ENCODE data around the gene TMPRSS9. TPM values are rescaled to one million over a fixed set of nuclear protein-coding genes. Genes with fewer than 3 reads are reported as not detected.

TMPRSS9 gene
- total RNA-seq, 1 experiment from 2014 or later, result 0.57 TPM

DNA sequence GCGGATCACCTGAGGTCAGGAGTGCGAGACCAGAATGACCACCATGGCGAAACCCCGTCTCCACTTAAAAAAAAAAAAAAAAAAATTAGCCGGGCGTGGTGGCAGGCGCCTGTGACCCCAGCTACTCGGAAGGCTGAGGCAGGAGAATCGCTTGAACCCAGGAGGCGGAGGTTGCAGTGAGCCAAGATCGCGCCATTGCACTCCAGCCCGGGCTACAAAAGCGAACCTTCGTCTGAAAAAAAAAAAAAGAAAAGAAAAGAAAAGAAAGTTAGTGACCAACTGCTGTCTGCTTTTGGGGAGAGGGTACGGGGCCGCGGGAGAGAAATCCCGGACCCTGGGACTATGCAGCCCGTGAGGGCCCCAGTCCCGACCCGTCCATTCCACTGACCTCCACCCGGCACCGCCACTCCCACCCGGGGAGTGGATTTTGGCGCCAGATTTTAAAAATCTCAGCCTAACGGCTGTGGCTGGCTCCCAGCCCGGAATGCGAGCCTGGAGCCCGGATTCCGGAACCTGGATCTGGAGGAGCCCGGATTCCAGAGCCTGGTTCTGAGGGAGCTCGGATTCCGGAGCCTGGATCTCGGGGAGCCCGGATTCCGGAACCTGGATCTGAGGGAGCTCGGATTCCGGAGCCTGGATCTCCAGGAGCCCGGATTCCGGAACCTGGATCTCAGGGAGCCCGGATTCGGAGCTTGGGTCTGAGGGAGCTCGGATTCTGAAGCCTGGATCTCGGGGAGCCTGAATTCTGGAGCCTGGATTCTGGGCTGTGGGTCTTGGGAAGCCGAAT lies 102.8 kb downstream of the TMPRSS9 start (continued):
- TF ChIP-seq GRHL2 (CRISPR knock-in tag; IDR thresholded peaks at IDR 0.05; ENCODE audit: insufficient replicate concordance, severe bottlenecking), result no peak
- no peak for TF ChIP-seq ZNF281 (CRISPR knock-in tag; IDR thresholded peaks at IDR 0.05)
- TF ChIP-seq, protein P1, sequence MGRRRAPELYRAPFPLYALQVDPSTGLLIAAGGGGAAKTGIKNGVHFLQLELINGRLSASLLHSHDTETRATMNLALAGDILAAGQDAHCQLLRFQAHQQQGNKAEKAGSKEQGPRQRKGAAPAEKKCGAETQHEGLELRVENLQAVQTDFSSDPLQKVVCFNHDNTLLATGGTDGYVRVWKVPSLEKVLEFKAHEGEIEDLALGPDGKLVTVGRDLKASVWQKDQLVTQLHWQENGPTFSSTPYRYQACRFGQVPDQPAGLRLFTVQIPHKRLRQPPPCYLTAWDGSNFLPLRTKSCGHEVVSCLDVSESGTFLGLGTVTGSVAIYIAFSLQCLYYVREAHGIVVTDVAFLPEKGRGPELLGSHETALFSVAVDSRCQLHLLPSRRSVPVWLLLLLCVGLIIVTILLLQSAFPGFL (CRISPR knock-in tag; IDR thresholded peaks at IDR 0.05; ENCODE audit: borderline replicate concordance), result no peak
- TF ChIP-seq OVOL2 (CRISPR knock-in tag; IDR thresholded peaks at IDR 0.05; ENCODE audit: borderline replicate concordance), result no peak
- peak; percentile 99 for TF ChIP-seq TEAD4 (CRISPR knock-in tag; IDR thresholded peaks at IDR 0.05)
- TF ChIP-seq, protein P2, sequence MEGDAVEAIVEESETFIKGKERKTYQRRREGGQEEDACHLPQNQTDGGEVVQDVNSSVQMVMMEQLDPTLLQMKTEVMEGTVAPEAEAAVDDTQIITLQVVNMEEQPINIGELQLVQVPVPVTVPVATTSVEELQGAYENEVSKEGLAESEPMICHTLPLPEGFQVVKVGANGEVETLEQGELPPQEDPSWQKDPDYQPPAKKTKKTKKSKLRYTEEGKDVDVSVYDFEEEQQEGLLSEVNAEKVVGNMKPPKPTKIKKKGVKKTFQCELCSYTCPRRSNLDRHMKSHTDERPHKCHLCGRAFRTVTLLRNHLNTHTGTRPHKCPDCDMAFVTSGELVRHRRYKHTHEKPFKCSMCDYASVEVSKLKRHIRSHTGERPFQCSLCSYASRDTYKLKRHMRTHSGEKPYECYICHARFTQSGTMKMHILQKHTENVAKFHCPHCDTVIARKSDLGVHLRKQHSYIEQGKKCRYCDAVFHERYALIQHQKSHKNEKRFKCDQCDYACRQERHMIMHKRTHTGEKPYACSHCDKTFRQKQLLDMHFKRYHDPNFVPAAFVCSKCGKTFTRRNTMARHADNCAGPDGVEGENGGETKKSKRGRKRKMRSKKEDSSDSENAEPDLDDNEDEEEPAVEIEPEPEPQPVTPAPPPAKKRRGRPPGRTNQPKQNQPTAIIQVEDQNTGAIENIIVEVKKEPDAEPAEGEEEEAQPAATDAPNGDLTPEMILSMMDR (IDR thresholded peaks at IDR 0.05), result no peak
- TF ChIP-seq IRF2 (CRISPR knock-in tag; IDR thresholded peaks at IDR 0.05; ENCODE audit: borderline replicate concordance, low read depth), result no peak
- no peak for TF ChIP-seq EMX1 (CRISPR knock-in tag; IDR thresholded peaks at IDR 0.05)
- peak; percentile 83 for TF ChIP-seq HMGXB4 (CRISPR knock-in tag; IDR thresholded peaks at IDR 0.05)
- no peak for TF ChIP-seq NFYB (CRISPR knock-in tag; conservative IDR thresholded peaks at IDR 0.05; ENCODE audit: low read depth)
- no peak for TF ChIP-seq RORB (CRISPR knock-in tag; IDR thresholded peaks at IDR 0.05)
- TF ChIP-seq ATF1 (CRISPR knock-in tag; IDR thresholded peaks at IDR 0.05), result no peak
- TF ChIP-seq, protein P3, sequence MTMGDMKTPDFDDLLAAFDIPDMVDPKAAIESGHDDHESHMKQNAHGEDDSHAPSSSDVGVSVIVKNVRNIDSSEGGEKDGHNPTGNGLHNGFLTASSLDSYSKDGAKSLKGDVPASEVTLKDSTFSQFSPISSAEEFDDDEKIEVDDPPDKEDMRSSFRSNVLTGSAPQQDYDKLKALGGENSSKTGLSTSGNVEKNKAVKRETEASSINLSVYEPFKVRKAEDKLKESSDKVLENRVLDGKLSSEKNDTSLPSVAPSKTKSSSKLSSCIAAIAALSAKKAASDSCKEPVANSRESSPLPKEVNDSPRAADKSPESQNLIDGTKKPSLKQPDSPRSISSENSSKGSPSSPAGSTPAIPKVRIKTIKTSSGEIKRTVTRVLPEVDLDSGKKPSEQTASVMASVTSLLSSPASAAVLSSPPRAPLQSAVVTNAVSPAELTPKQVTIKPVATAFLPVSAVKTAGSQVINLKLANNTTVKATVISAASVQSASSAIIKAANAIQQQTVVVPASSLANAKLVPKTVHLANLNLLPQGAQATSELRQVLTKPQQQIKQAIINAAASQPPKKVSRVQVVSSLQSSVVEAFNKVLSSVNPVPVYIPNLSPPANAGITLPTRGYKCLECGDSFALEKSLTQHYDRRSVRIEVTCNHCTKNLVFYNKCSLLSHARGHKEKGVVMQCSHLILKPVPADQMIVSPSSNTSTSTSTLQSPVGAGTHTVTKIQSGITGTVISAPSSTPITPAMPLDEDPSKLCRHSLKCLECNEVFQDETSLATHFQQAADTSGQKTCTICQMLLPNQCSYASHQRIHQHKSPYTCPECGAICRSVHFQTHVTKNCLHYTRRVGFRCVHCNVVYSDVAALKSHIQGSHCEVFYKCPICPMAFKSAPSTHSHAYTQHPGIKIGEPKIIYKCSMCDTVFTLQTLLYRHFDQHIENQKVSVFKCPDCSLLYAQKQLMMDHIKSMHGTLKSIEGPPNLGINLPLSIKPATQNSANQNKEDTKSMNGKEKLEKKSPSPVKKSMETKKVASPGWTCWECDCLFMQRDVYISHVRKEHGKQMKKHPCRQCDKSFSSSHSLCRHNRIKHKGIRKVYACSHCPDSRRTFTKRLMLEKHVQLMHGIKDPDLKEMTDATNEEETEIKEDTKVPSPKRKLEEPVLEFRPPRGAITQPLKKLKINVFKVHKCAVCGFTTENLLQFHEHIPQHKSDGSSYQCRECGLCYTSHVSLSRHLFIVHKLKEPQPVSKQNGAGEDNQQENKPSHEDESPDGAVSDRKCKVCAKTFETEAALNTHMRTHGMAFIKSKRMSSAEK (CRISPR knock-in tag; IDR thresholded peaks at IDR 0.05; ENCODE audit: borderline replicate concordance), result no peak
- TF ChIP-seq ZNF263 (CRISPR knock-in tag; IDR thresholded peaks at IDR 0.05; ENCODE audit: low read depth), result no peak
- TF ChIP-seq, protein P4, sequence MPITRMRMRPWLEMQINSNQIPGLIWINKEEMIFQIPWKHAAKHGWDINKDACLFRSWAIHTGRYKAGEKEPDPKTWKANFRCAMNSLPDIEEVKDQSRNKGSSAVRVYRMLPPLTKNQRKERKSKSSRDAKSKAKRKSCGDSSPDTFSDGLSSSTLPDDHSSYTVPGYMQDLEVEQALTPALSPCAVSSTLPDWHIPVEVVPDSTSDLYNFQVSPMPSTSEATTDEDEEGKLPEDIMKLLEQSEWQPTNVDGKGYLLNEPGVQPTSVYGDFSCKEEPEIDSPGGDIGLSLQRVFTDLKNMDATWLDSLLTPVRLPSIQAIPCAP (CRISPR knock-in tag; IDR thresholded peaks at IDR 0.05), result no peak
- no peak for TF ChIP-seq ZBTB21 (CRISPR knock-in tag; IDR thresholded peaks at IDR 0.05; ENCODE audit: borderline replicate concordance)
- no peak for TF ChIP-seq RELA (CRISPR knock-in tag; IDR thresholded peaks at IDR 0.05; ENCODE audit: borderline replicate concordance)
- TF ChIP-seq, protein P5, sequence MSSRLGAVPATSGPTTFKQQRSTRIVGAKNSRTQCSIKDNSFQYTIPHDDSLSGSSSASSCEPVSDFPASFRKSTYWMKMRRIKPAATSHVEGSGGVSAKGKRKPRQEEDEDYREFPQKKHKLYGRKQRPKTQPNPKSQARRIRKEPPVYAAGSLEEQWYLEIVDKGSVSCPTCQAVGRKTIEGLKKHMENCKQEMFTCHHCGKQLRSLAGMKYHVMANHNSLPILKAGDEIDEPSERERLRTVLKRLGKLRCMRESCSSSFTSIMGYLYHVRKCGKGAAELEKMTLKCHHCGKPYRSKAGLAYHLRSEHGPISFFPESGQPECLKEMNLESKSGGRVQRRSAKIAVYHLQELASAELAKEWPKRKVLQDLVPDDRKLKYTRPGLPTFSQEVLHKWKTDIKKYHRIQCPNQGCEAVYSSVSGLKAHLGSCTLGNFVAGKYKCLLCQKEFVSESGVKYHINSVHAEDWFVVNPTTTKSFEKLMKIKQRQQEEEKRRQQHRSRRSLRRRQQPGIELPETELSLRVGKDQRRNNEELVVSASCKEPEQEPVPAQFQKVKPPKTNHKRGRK (CRISPR knock-in tag; IDR thresholded peaks at IDR 0.05; ENCODE audit: borderline replicate concordance), result no peak
- TF ChIP-seq PRDM15 (CRISPR knock-in tag; IDR thresholded peaks at IDR 0.05), result peak; percentile 99

Data from WTC11 (cell line).